ENCODE results near the gene MAST3.

MAST3 gene

GRCh38 chr19:18097217-18097992, at the start of gene MAST3:
Gene MAST3, plus strand, starts transcription at chr19:18097778. Its CDS starts 15 bp downstream, at chr19:18097793.
- DNase-seq (ENCODE audit: low read depth in 2 of 2, low spot score in 1 of 2) = peak; percentile 67 to 77

- no peak for DNase-seq (ENCODE audit: low read depth in 2 of 2, low spot score in 1 of 2)
These were observed 48.2 kb upstream of the MAST3 start for GRCh38 chr19:18049385-18049784.

GRCh38 chr19:18051887-18052286, 45.7 kb upstream of the MAST3 start:
- DNase-seq (ENCODE audit: low read depth in 2 of 2, low spot score in 1 of 2) = no peak

- no peak for DNase-seq (ENCODE audit: low read depth in 2 of 2, low spot score in 1 of 2)
These were observed 43.9 kb upstream of the MAST3 start for GRCh38 chr19:18053576-18054219.

- no peak for DNase-seq (ENCODE audit: low read depth in 2 of 2, low spot score in 1 of 2)
These were observed 41.6 kb upstream of the MAST3 start for GRCh38 chr19:18055967-18056366.

- no peak for DNase-seq (ENCODE audit: low read depth in 2 of 2, low spot score in 1 of 2)
These were observed 40.0 kb upstream of the MAST3 start for GRCh38 chr19:18057557-18057956.

GRCh38 chr19:18058208-18059009, 39.2 kb upstream of the MAST3 start:
- peak; percentile 54 to 66 for DNase-seq (ENCODE audit: low read depth in 2 of 2, low spot score in 1 of 2)

- DNase-seq (ENCODE audit: low read depth in 2 of 2, low spot score in 1 of 2) = no peak
These were observed 38.3 kb upstream of the MAST3 start for GRCh38 chr19:18059297-18059696.

- DNase-seq (ENCODE audit: low read depth in 2 of 2, low spot score in 1 of 2) = no peak
These were observed 37.7 kb upstream of the MAST3 start for GRCh38 chr19:18059902-18060301.

- no peak for DNase-seq (ENCODE audit: low read depth in 2 of 2, low spot score in 1 of 2)
These were observed 37.1 kb upstream of the MAST3 start for GRCh38 chr19:18060472-18060871.

- no peak for DNase-seq (ENCODE audit: low read depth in 2 of 2, low spot score in 1 of 2)
These were observed 35.5 kb upstream of the MAST3 start for GRCh38 chr19:18062028-18062427.

GRCh38 chr19:18063463-18063862, 34.1 kb upstream of the MAST3 start:
- DNase-seq (ENCODE audit: low read depth in 2 of 2, low spot score in 1 of 2) = no peak

GRCh38 chr19:18065173-18065495, 32.4 kb upstream of the MAST3 start:
- DNase-seq (ENCODE audit: low read depth in 2 of 2, low spot score in 1 of 2) = no peak

GRCh38 chr19:18068395-18068794, 29.2 kb upstream of the MAST3 start:
- DNase-seq (ENCODE audit: low read depth in 2 of 2, low spot score in 1 of 2) = no peak

- no peak for DNase-seq (ENCODE audit: low read depth in 2 of 2, low spot score in 1 of 2)
These were observed 28.2 kb upstream of the MAST3 start for GRCh38 chr19:18069383-18069782.

GRCh38 chr19:18070181-18070580, 27.4 kb upstream of the MAST3 start:
- no peak for DNase-seq (ENCODE audit: low read depth in 2 of 2, low spot score in 1 of 2)

- DNase-seq (ENCODE audit: low read depth in 2 of 2, low spot score in 1 of 2) = no peak
These were observed 25.2 kb upstream of the MAST3 start for GRCh38 chr19:18072335-18072734.

GRCh38 chr19:18073197-18073596, 24.4 kb upstream of the MAST3 start:
- no peak for DNase-seq (ENCODE audit: low read depth in 2 of 2, low spot score in 1 of 2)

- no peak for DNase-seq (ENCODE audit: low read depth in 2 of 2, low spot score in 1 of 2)
These were observed 23.4 kb upstream of the MAST3 start for GRCh38 chr19:18074192-18074591.

GRCh38 chr19:18083929-18084684, 13.5 kb upstream of the MAST3 start:
- no peak for DNase-seq (ENCODE audit: low read depth in 2 of 2, low spot score in 1 of 2)

- DNase-seq (ENCODE audit: low read depth in 2 of 2, low spot score in 1 of 2) = no peak
These were observed 11.7 kb upstream of the MAST3 start for GRCh38 chr19:18085702-18086457.
